MCF 10A (cell line): Measurements from ENCODE around the gene GJA3. TPM values are rescaled to one million over a fixed set of nuclear protein-coding genes. Genes with fewer than 3 reads are reported as not detected.

Source experiments
- BruUV-seq: library from RNA; stranded (reverse); fragments of 400-500 nt; replicated peaks from 2 replicates; lab custom pipeline; 2021; lab: Mats Ljungman, UMichigan
- CTCF ChIA-PET: fragments of 300-600 bp; sonication (Branson Sonifier 250); formaldehyde crosslinking; extraction: SDS; loops from one replicate; lab custom pipeline; 2021; ENCODE audit warnings: antibody characterized with exemption, inconsistent platforms; lab: Yijun Ruan, JAX
- POLR2A ChIA-PET: fragments of 300-600, 350-650 bp; sonication (Branson Sonifier 250); formaldehyde crosslinking; extraction: SDS; loops from one replicate; lab custom pipeline; 2020; ENCODE audit warnings: antibody characterized with exemption, inconsistent platforms; lab: Yijun Ruan, JAX
- DNase-seq: peaks from one replicate; pipeline ENCODE4 v3.0.0-alpha.2; 2018; ENCODE audit not compliant: unreplicated experiment
- H3K27ac Mint-ChIP-seq: one replicate; pipeline ENCODE4 v1.8.0; 2022; ENCODE audit warnings: mild to moderate bottlenecking, low read depth, mixed read lengths; ENCODE audit not compliant: unreplicated experiment
- H3K27me3 Mint-ChIP-seq: one replicate; pipeline ENCODE4 v1.8.0; 2022; ENCODE audit warnings: mixed read lengths; ENCODE audit not compliant: insufficient read depth, unreplicated experiment
- H3K36me3 Mint-ChIP-seq: one replicate; pipeline ENCODE4 v1.8.0; 2022; ENCODE audit warnings: mild to moderate bottlenecking, moderate library complexity, mixed read lengths; ENCODE audit not compliant: insufficient read depth, unreplicated experiment
- H3K4me1 Mint-ChIP-seq: one replicate; pipeline ENCODE4 v1.8.0; 2022; ENCODE audit warnings: mixed read lengths; ENCODE audit not compliant: insufficient read depth, unreplicated experiment
- H3K4me3 Mint-ChIP-seq: one replicate; pipeline ENCODE4 v1.8.0; 2022; ENCODE audit warnings: mild to moderate bottlenecking, moderate library complexity, mixed read lengths; ENCODE audit not compliant: unreplicated experiment
- H3K9me3 Mint-ChIP-seq: one replicate; pipeline ENCODE4 v1.8.0; 2022; ENCODE audit warnings: mixed read lengths; ENCODE audit not compliant: unreplicated experiment
- CTCF ChIP-seq: fragments of 200-600 bp; IDR thresholded peaks from one replicate; pipeline ENCODE4 v1.8.0; 2022; ENCODE audit warnings: antibody characterized with exemption, mild to moderate bottlenecking; ENCODE audit not compliant: unreplicated experiment
- intact Hi-C: fragments of 100-400 bp; cut with micrococcal nuclease; formaldehyde crosslinking; loops from 2 replicates; pipeline ENCODE4 v1.14.1; 2022
- total RNA-seq: library from RNA; stranded (reverse); gene quantifications from 2 replicates; pipeline ENCODE4 v1.2.3, GENCODE V29; 2022

GJA3 gene
- total RNA-seq, 1 experiment from 2014 or later, result 4.7 TPM

GRCh38 chr13:20126541-20127261 lies 34.2 kb downstream of the GJA3 start:
- TF ChIP-seq CTCF, result no peak
- ChIA-PET CTCF (interaction anchor here (0.6 to 1.5 kb wide), 5 partner anchors 19 to 1832 kb away, joined by 3 to 9 read pairs (median 4); no protein-coding TSS in a partner anchor), POLR2A (interaction anchor here (0.6 to 1.3 kb wide), 2 partner anchors 30 to 142 kb away, joined by 3 read pairs; no protein-coding TSS in a partner anchor)
- BruUV-seq, result no TSS peak
- Mint-ChIP-seq H3K4me1 (peaks cover 12% of the 10 kb centered on the region), H3K9me3 (no peaks in the 10 kb centered on the region), H3K27ac (no peak overlapping the region), H3K4me3 (no peak overlapping the region), H3K27me3 (no peaks in the 10 kb centered on the region), H3K36me3 (no peaks in the 10 kb centered on the region)
- intact Hi-C loops, result no loop called here
- no peak for DNase-seq

- Mint-ChIP-seq H3K4me3 (no peak overlapping the region), H3K36me3 (no peaks in the 10 kb centered on the region), H3K27ac (no peak overlapping the region), H3K9me3 (no peaks in the 10 kb centered on the region), H3K4me1 (peaks cover 12% of the 10 kb centered on the region), H3K27me3 (no peaks in the 10 kb centered on the region)
- no peak for DNase-seq
- BruUV-seq, result no TSS peak
- TF ChIP-seq CTCF, result no peak
- CTCF ChIA-PET, result interaction anchor here (0.7 to 1.5 kb wide), 2 partner anchors 35 to 471 kb away, joined by 3 to 9 read pairs; no protein-coding TSS in a partner anchor
- POLR2A ChIA-PET, result no interaction called here
- intact Hi-C loops, result no loop called here
Measured at GRCh38 chr13:20125783-20126165, 35.1 kb downstream of the GJA3 start.

- H3K27me3 Mint-ChIP-seq, result no peaks in the 10 kb centered on the region
- peaks cover 12% of the 10 kb centered on the region for H3K4me1 Mint-ChIP-seq
- intact Hi-C loops, result no loop called here
- BruUV-seq, result no TSS peak
- TF ChIP-seq CTCF, result no peak
- no peak overlapping the region for H3K27ac Mint-ChIP-seq
- H3K4me3 Mint-ChIP-seq, result no peak overlapping the region
- ChIA-PET CTCF (no interaction called here), POLR2A (no interaction called here)
- H3K9me3 Mint-ChIP-seq, result no peaks in the 10 kb centered on the region
- DNase-seq, result peak; percentile 69
- no peaks in the 10 kb centered on the region for H3K36me3 Mint-ChIP-seq
Measured at GRCh38 chr13:20125129-20125782, 35.6 kb downstream of the GJA3 start.

GRCh38 chr13:20124303-20124702 lies 36.5 kb downstream of the GJA3 start:
- ChIA-PET POLR2A (interaction anchor here (0.6 kb wide), 1 partner anchor 201 kb away, joined by 4 read pairs; no protein-coding TSS in a partner anchor), CTCF (no interaction called here)
- no peaks in the 10 kb centered on the region for H3K27me3 Mint-ChIP-seq
- H3K27ac Mint-ChIP-seq, result no peak overlapping the region
- intact Hi-C loops, result no loop called here
- no peaks in the 10 kb centered on the region for H3K36me3 Mint-ChIP-seq
- H3K4me3 Mint-ChIP-seq, result no peak overlapping the region
- no peak for TF ChIP-seq CTCF
- BruUV-seq, result no TSS peak
- no peaks in the 10 kb centered on the region for H3K9me3 Mint-ChIP-seq
- no peak for DNase-seq
- H3K4me1 Mint-ChIP-seq, result peaks cover 12% of the 10 kb centered on the region
